ENCODE data around the gene DDIT4.

GRCh38 chr10:72315611-72316385 lies 42.1 kb downstream of the DDIT4 start:
- TF ChIP-seq CTCF (IDR thresholded peaks at IDR 0.05; ENCODE audit: control extremely low read depth in 1 of 3, insufficient read depth in 1 of 3, low read depth in 1 of 3, low read length in 3 of 3) (no peak), POLR2AphosphoS5 (IDR thresholded peaks at IDR 0.05; ENCODE audit: low read depth, low read length) (no peak)

Data from H1 (cell line).